HG03457 (cell line): ENCODE data around the gene NLRX1.
"Not testable (repeated sequence)": the region's sequence is repeated elsewhere in the genome, so short reads cannot be mapped to it uniquely, and the experiment has no call there.

Experiments
- ATAC-seq: cut with Tn5 transposase; IDR thresholded peaks from one replicate; pipeline ENCODE4 v1.9.1; 2021; ENCODE audit warnings: moderate number of reproducible peaks; ENCODE audit not compliant: unreplicated experiment

The NLRX1 gene

DNA sequence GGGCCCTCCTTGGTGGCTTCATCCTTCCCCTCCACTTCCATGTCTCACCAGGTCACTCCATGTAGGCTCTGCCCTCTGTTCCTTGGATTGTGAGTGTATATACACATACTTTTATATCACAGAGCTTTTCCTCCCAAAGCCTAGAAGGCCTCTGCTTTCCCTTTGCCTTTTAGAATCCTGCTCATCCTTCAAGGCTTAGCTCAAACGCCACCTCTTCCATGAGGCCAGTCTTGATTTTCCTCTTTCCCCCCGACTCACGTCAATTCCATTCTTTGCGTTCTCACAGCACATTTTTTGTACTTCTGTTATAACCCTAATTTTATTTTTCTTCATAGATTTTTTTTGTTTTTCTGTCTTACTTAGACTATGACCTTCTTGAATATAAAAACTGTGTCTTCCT lies 15.9 kb upstream of the NLRX1 start:
- ATAC-seq = no peak

DNA sequence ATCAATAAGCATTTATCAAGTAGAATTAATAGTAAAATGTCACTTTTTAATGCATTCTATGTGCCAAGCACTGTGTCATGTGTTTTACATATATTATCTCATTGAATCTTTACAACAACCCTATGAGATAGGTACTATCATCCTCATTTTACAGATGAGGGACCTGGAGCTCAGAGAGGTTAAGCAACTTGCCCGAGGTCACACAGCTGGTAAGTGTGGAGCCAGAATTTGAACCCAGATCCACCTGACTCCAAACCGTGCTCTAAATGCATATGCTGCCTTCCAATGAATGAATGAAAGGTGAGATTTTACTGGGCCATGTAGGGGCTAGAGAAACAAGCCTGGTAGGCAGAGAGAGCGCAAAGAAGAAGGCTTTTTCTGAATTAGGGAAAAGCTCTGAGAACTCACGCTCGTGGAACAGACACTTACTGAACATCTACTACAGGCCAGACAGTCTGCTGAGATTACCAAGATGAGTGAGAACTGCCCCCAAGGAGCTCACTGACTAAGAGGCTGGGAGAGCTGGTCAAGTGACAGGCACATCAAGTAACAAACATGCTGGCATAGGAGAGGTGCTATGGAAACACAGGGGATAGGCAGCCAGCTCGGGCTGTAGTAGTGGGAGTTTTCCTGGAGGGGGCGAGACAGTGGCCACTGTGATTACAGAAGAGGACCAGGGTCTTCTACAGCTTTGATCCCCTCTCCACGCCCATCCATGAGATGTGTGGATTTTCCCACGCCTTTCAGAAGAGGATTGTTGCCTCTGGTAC lies 15.3 kb upstream of the NLRX1 start:
- ATAC-seq = no peak

DNA sequence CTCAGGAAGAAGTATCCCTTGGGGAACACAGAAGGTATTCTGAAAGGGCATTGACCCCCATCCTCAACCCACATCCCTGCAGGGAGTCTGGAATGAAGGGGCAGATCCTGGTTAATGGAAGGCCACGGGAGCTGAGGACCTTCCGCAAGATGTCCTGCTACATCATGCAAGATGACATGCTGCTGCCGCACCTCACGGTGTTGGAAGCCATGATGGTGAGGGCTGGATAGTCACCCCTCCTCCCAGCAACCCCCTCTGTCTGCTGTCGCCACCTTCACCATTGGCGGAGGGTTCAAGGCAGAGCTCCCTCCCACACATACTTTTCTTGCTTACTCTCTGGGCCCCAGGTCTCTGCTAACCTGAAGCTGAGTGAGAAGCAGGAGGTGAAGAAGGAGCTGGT lies 14.3 kb upstream of the NLRX1 start:
- ATAC-seq = no peak

DNA sequence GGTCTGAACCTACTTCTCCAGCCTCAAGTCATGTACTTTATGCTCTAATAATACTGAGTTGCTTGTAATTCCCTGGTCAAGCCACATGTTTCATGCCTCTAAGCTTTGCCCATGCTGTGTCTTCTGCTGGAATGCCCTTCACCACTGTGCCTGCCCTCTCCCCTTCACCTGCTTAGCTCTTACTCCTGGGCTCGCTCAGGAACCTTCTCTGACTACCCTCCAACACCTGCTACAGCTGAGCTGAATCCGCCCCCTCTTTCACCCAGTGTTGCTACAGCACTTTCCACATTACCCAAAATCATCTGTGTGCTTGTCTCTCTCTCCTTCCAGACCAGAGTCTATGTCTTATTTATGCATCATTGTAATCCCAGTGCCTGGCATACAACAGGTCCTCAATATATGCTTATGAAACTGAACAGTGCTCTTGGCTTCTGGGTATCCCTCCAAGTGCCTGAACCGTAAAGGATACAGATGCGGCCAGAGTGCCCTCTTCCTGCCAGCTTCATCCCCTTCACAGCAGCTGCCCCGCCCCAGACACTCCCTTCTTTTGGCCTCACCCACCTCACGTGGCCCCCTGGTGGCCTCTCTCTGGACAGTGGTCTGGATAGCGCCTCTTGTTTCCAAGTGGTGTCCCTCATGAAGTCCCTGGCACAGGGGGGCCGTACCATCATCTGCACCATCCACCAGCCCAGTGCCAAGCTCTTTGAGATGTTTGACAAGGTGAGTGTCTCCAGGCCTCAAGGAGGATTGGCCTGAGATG lies 12.6 kb upstream of the NLRX1 start:
- ATAC-seq = no peak

DNA sequence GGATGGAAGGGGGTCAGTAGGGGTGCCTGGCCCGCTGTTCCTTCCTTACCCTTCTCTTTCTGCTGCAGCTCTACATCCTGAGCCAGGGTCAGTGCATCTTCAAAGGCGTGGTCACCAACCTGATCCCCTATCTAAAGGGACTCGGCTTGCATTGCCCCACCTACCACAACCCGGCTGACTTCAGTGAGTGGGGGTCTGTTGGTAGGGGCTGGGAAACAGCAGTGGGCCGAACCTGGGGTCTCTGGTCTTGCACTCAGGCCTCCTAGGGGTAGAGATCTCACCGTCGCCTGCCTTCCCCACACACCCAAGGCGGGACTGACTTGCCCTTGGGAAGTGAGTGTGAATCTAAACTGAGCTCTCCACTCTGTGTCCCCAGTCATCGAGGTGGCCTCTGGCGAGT lies 12.0 kb upstream of the NLRX1 start:
- ATAC-seq = no peak

DNA sequence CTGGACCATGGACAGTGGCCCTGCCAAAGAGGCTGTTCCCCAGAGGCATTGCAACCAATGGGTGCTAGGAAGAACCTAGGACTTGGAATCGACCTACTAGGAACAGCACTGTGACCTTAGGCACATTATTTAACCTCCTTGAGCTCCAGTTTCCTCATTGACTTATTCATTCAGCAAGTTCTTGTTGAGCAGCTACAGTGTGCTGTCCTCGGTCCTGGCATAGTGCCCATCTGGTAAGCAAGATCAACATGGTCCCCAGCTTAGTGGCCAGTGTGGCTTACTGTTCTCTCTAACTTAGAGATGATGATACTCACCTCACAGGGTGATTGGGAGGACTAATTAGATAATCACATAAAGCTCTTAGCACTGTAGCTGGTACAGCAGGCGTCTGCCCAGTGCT lies 11.5 kb upstream of the NLRX1 start:
- no peak for ATAC-seq

DNA sequence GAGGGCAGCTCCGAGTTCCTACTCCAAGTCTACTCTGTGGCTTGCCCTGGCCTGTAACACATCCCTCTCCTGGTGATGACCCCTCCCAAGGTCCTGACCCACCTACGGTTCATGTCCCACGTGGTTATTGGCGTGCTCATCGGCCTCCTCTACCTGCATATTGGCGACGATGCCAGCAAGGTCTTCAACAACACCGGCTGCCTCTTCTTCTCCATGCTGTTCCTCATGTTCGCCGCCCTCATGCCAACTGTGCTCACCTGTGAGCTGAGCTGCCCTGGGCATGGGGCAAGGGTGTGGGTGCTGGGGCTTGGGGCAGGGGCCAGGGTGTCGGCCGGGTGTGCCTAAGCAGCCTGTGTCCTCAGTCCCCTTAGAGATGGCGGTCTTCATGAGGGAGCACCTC lies 10.1 kb upstream of the NLRX1 start:
- ATAC-seq = no peak

DNA sequence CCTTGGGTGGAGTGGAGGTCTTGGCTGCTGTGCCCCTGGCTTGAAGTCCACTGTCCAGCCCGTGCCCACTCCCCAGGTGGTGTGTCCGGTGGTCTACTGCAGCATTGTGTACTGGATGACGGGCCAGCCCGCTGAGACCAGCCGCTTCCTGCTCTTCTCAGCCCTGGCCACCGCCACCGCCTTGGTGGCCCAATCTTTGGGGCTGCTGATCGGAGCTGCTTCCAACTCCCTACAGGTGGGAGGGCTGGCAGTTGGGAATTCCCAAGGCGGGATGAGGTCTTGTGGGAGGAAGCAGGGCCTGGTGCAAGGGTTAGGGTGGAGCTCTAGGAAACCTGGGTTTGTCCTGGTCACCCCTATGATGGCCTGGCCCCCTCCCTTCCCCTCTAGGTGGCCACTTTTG lies 8.4 kb upstream of the NLRX1 start:
- no peak for ATAC-seq

DNA sequence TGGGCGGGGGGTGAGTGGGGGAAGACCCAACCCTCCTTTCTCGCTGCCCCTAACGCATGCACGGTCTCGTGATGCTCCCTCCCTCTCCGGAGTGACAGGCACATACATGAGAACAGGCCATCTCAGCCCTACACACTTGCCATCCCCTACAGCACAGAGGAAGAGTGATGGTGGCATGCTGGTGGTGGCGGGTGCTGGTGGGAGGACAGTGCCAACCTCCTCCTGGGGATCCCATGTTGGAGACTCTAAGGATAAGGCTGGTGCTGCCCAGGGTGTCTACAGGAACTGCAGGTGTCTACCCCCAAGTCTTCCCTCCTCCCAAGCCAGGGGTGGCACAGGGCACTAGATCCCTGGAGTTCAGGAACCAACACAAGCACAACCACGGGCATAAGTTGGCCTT lies 6.7 kb upstream of the NLRX1 start:
- ATAC-seq = no peak

DNA sequence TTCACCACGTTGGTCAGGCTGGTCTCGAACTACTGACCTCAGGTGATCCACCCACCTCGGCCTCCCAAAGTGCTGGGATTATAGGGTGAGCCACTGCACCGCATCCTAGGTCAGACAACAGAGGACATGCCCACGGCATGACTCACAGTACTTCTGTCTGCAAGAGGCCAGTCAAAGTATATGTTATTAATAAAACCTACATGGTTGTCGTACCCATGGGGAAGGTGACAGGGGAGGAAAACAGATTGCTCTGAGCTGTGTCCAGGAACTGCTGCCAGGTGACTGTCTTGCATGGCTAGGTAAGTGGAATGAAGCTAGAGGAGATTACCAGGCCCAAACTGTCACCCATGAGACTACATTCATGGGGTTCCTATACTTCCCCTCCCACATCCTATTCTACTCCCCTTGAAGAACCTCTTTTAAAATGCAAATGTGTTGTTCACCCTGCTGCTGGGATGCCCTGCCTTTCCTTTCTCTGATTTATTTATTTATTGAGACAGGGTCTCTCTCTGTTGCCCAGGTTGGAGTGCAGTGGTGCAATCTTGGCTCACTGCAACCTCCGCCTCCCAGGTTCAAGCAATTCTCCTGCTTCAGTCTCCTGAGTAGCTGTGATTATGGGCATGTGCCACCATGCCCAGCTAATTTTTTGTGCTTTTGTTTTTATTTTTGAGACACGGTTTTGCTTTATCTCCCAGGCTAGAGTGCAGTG lies 2.0 kb upstream of the NLRX1 start:
- ATAC-seq = no peak

DNA sequence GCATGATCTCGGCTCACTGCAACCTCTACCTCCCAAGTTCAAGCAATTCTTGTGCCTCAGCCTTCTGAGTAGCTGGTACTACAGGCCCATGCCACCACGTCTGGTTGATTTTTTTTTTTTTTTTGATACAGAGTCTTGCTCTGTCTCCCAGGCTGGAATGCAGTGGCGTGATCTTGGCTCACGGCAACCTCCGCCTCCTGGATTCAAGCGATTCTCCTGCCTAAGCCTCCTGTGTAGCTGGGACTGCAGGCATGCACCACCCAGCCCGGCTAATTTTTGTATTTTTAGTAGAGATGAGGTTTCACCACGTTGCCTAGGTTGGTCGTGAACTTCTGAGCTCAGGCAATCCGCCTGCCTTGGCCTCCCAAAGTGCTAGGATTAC lies 1.5 kb upstream of the NLRX1 start:
- not testable (repeated sequence) for ATAC-seq

DNA sequence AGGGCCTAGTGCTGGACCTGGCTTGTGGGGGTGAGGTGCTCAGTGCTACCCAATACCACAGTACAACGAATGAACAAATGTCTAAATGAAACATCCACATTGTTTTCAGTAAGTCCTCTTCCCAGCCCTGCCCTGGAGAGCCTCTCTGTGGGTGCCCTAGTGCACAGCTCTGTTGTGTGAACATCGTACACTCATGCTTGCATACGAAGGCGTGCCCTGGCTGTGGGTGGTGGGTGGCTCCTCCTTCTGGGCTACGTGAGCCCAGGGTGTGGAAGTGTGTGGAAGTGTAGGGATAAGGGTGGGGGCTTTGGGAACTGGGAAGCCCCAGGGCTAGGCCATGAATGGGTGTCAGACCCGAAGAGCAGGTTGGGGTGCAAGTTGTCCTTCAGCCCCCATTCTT lies 592 bp upstream of the NLRX1 start:
- no peak for ATAC-seq

DNA sequence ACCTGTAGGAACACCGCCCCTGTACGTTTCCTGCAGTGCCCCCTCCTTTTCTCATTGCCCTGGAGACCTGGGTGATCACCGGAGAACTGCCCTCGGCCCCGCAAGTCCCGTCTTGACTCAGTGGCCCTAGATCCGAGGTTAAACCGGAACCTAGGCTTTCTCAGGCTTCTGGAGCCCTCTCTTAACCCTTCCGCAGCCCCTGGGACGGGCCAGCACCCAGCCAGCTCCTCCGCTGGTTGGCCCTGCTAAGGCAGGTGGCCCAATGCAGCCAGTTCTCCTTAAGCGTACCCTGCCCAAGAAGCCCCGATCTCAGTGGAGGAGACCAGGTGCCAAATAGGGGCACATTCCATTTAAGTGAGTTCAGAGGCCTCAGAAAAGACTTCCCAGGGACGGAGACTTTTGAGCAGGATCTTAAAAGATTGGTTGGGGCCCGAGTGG lies 776 bp downstream of the NLRX1 start:
- no peak for ATAC-seq

DNA sequence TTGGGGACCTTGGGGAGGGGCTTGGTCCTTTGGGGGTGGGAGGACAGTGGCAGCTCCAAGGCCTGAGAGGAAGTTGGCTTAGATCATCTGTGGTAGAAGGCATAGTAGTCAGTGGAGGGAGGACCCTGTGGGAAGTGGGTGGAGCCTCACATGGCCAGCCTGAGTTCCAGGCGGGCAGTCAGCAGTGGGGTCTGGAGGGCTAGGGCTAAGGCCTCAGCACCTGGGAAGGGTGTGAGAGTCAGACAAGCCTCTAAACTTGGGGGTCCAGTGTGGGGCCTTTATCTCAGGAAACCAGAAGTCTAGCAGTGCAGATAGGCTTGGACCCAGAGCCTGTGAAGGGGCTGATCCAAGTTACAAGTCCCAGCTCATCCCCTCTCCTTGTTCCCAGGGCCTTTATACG lies 4.0 kb downstream of the NLRX1 start:
- ATAC-seq = no peak

DNA sequence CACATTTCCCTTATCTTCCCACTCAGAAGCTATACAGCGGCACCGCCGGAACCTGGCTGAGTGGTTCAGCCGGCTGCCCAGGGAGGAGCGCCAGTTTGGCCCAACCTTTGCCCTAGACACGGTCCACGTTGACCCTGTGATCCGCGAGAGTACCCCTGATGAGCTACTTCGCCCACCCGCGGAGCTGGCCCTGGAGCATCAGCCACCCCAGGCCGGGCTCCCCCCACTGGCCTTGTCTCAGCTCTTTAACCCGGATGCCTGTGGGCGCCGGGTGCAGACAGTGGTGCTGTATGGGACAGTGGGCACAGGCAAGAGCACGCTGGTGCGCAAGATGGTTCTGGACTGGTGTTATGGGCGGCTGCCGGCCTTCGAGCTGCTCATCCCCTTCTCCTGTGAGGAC lies 4.9 kb downstream of the NLRX1 start:
- no peak for ATAC-seq

DNA sequence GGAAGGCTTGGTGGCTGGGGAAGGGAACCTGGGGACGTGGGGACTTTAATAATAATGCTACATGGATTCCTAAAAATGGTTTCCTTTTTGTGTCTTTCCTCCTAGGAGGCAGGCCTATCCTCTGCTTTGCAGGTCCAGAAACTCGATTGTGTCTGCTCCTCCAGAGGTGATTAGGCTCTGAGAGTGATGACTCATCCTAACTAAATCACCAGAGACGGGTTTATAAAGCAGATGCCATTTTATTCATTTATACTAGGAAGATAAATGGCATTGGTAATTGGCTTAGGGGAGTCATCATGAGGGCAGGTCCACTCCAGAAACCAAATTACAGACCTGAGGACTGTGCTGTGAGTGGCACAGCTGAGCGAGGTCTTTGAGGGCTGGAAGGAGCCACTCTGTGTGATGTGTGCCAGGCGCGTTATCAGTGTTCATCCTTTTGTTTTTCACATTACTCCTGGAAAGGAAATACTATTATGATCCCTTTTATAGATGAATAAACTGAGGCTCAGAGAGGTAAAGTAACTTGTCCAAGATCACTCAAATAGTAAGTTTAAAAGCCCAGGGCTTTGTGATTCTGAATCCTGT lies 7.1 kb downstream of the NLRX1 start:
- no peak for ATAC-seq

DNA sequence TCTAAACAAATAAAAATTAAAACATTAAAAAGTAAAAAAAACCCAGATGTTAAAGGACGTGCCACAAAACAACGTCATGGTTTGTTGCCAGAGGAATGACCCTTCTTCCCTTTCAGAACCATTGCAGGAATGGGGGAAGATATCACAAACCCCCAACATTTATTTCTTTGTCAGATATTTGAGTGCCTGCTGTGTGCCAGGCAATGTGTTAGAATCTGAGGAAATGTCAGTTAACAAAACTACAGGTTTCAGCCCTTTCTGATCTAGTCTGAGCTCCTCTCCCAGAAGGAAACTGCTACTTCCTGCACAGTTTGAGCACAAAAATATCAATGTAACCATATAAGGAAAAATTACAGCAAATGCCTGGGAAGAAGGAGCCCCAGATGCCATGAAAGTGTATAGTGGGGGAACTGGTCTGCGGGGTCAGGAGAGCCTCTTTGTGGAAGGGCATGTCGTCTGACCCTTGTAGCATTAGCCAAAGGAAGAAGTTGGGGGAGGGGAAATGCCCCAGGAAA lies 9.7 kb downstream of the NLRX1 start:
- ATAC-seq = no peak

DNA sequence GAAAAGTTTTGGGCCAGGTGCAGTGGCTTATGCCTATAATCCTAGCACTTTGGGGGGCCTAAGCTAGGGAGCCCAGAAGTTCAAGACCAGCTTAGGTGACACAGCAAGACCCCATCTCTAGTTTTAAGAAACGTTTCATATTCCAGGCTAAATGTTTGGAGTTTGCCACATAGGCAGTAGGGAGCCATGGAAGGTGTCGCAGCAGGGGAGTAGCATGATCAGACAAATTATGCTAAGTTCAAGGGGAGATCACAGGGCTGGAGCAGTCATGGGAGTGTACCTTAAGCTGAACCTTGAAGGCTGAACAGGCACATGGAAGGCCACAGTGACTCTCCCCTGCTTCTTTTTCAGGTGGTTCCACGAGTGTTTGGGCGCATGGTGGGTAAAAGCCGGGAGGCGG lies 10.8 kb downstream of the NLRX1 start:
- no peak for ATAC-seq

DNA sequence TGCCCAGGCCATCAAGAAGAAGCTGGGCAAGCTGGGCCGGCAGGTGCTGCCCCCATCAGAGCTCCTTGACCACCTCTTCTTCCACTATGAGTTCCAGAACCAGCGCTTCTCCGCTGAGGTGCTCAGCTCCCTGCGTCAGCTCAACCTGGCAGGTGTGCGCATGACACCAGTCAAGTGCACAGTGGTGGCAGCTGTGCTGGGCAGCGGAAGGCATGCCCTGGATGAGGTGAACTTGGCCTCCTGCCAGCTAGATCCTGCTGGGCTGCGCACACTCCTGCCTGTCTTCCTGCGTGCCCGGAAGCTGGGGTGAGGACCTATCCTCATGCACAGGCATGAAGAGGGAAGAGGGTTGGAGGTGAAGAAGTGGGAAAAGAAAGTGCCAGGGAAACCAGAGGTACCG lies 11.5 kb downstream of the NLRX1 start:
- ATAC-seq = no peak

DNA sequence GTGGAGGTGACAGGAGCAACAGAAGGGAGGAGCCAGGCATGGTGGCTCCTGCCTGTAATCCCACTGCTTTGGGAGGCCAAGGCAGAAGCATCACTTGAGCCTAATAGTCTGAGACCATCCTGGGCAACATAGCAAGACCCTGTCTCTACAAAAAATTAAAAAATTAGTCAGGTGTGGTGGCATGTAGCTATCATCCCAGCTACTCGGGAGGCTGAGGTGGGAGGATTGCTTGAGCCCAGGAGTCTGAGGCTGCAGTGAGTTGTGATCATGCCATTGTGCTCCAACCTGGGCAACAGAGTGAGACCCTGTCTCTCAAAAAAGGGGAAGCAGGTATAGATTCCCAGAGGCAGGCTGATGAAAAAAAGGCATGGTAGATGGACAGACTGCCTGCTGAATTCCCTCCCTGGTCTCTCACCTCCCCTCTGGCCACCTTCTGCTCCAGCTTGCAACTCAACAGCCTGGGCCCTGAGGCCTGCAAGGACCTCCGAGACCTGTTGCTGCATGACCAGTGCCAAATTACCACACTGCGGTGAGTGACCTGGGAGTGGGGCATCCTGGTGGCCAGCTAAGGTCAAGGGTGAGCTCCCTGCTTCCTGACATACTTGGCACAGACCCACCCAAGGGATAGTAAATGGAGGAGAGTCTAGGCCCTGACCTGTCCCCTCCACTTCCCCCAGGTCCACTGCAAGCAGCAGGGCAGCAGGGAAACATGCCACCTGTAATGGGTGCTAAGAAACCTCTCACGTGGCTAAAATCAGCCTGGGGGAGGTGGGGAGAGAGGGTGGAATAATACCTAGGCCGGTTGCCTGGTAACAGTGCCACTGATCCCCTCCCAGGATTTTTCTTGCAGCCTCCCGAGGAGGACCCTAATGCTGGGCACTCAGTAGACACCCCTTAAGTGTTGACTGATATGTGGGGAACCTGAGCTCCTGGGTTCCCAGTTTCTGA lies 12.5 kb downstream of the NLRX1 start:
- ATAC-seq = no peak
